Esophagus squamous epithelium (tissue), 5 donors: Measurements from ENCODE around the gene ZNF346. TPM values are rescaled to one million over a fixed set of nuclear protein-coding genes. Genes with fewer than 3 reads are reported as not detected.

Source experiments
- DNase-seq: peaks from one replicate; lab custom pipeline; 2025; lab: John Stamatoyannopoulos, UW
- H3K27ac ChIP-seq, 4 donors: fragments of 200-600 bp; sonication (generic); one replicate each; pipeline ENCODE4 v1.5.1; 2016 to 2019; ENCODE audit warnings: mild to moderate bottlenecking in 1 of 4
- H3K27me3 ChIP-seq, 4 donors: fragments of 200-600 bp; sonication (generic); 1 replicate in 3 of 4; 2 replicates in 1 of 4; pipeline versions ENCODE4 v1.5.1 to v1.6.0; 2017 to 2021; ENCODE audit warnings: antibody characterized with exemption in 1 of 4
- H3K36me3 ChIP-seq, 3 donors: fragments of 200-600 bp; sonication (generic); one replicate each; pipeline ENCODE4 v1.5.1; 2016 to 2019
- H3K4me1 ChIP-seq, 3 donors: fragments of 200-600 bp; sonication (generic); one replicate each; pipeline ENCODE4 v1.5.1; 2017 to 2019
- H3K4me3 ChIP-seq, 4 donors: fragments of 200-600 bp; sonication (generic); 1 replicate in 3 of 4; 2 replicates in 1 of 4; pipeline ENCODE4 v1.5.1; 2016 to 2019; ENCODE audit warnings: mild to moderate bottlenecking in 2 of 4, moderate library complexity in 1 of 4
- H3K9me3 ChIP-seq, 3 donors: fragments of 200-600 bp; sonication (generic); one replicate each; pipeline ENCODE4 v1.5.1; 2016 to 2019
- POLR2A ChIP-seq, 4 donors: fragments of 450-650 bp; IDR thresholded peaks; one replicate each; pipeline ENCODE4 v1.6.1; 2017; ENCODE audit warnings: antibody characterized with exemption in 4 of 4, mild to moderate bottlenecking in 4 of 4, moderate library complexity in 3 of 4
- WGBS, 2 donors: methylation state at CpG; one replicate each; pipeline ENCODE4 v1.1.5; 2018; 5-methylcytosine and 5-hydroxymethylcytosine counted together
- intact Hi-C: fragments of 100-400 bp; cut with DNase I; formaldehyde crosslinking; loops from one replicate; pipeline ENCODE4 v1.15.0; 2022
- total RNA-seq, 4 donors: library from RNA; depleted of rRNA; stranded (reverse); fragments of >200 nt; gene quantifications; one replicate each; pipeline ENCODE4 v1.1.0, GENCODE V29; 2016
- TF ChIP-seq, protein P1 (sequence below), 6 experiments: fragments of 450-650 bp in 4 of 6; fragments of 200-600 bp in 2 of 6; sonication (generic) in 2 of 6; IDR thresholded peaks; one replicate each; pipeline ENCODE4 v1.5.1; 2016 to 2019; ENCODE audit warnings: antibody characterized with exemption in 6 of 6, mild to moderate bottlenecking in 4 of 6, moderate library complexity in 4 of 6
- donor health status: DM: yes; HTN: yes; CAD: no.

The ZNF346 gene
- total RNA-seq, 4 donors from 2014 or later = 11.4 to 17.0 (median 13.3) TPM

DNA sequence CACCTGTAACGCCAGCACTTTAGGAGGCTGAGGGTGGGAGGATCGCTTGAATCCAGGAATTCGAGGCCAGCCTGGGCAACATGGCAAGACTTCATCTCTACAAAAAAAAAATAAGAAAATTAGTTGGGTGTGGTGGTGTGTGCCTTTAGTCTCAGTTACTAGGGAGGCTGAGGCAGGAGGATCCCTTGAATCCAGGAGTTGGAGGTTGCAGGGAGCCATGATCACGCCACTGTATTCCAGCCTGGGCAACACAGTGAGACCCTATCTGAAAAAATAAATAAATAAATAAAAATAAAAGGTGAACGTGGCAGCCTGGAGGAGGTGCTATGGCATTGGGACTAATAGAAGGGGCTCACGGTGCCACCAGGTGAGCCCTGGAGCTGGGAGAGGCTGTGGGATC is 71.3 kb downstream of the ZNF346 start:
- H3K9me3 ChIP-seq = no peaks in the 10 kb centered on the region
- H3K36me3 ChIP-seq = no peaks in the 10 kb centered on the region
- peak overlapping the region in 1 of 4 donors; percentile 4 for H3K27ac ChIP-seq
- H3K4me1 ChIP-seq = peaks cover 0 to 41% (median 9%) of the 10 kb centered on the region in 3 donors
- intact Hi-C loops = no loop called here
- H3K4me3 ChIP-seq = no peak overlapping the region
- DNase-seq = no peak
- TF ChIP-seq, protein P1, sequence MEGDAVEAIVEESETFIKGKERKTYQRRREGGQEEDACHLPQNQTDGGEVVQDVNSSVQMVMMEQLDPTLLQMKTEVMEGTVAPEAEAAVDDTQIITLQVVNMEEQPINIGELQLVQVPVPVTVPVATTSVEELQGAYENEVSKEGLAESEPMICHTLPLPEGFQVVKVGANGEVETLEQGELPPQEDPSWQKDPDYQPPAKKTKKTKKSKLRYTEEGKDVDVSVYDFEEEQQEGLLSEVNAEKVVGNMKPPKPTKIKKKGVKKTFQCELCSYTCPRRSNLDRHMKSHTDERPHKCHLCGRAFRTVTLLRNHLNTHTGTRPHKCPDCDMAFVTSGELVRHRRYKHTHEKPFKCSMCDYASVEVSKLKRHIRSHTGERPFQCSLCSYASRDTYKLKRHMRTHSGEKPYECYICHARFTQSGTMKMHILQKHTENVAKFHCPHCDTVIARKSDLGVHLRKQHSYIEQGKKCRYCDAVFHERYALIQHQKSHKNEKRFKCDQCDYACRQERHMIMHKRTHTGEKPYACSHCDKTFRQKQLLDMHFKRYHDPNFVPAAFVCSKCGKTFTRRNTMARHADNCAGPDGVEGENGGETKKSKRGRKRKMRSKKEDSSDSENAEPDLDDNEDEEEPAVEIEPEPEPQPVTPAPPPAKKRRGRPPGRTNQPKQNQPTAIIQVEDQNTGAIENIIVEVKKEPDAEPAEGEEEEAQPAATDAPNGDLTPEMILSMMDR (IDR thresholded peaks at IDR 0.05) = no peak
- no peaks in the 10 kb centered on the region for H3K27me3 ChIP-seq
- WGBS, 2 donors = 97 to 99% methylated on average over 6 of the region's 6 CpGs

DNA sequence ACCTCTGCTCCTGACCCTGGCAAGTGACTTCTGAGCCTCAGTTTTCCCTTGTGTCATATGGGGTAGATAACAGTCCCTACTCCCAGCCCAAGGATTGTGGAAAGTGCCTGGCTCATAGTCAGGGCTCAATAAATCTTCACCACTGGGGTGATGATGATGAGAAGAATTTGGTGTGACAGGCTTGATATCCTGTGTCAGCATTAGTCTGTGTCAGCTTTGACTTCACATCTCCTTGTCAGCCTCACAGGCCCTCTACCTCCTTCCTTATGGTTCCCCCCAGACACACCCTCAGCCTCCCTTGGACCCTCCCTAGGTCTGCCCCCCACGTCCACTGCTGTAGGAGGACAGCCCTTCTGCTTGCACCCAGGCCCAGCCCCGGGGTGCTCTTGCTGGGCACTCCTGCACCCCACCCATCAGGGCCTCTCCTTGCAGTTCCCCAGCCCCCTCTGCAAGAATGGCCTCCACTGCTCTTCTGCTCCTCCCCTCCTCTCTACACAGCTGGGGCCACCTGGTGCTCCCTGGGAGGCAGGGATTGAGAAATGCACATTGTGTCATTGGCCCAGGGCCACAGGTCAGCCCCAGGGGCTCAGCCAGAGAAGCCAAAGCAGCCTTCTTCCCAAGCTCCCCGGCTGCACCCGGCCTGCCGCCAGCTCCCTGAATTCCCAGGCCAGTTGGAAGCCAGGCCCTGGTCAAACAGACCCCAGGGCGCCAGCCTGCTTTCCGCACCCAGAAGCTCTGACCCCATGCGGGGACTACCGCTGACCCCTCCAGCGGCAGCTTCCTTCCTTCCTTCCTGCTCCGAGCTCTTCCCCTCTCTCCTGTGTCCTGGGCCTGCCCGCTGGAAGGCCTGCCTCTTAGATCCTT is 72.0 kb downstream of the ZNF346 start:
- intact Hi-C loops = no loop called here
- 53 to 72% methylated on average over 11 to 12 of the region's 12 CpGs for WGBS, 2 donors
- no peak overlapping the region for H3K4me3 ChIP-seq
- H3K27me3 ChIP-seq = peaks cover 0 to 4% (median 0%) of the 10 kb centered on the region in 4 donors
- H3K4me1 ChIP-seq = peaks cover 0 to 41% (median 9%) of the 10 kb centered on the region in 3 donors
- no peak for DNase-seq
- TF ChIP-seq, protein P1 (IDR thresholded peaks at IDR 0.05) = no peak
- no peak for TF ChIP-seq POLR2A (IDR thresholded peaks at IDR 0.05)
- peak overlapping the region in 2 of 4 donors; percentile 25 to 28 for H3K27ac ChIP-seq
- H3K9me3 ChIP-seq = no peaks in the 10 kb centered on the region
- H3K36me3 ChIP-seq = no peaks in the 10 kb centered on the region

- DNase-seq = no peak
- no peaks in the 10 kb centered on the region for H3K36me3 ChIP-seq
- H3K27me3 ChIP-seq = peaks cover 0 to 9% (median 0%) of the 10 kb centered on the region in 4 donors
- H3K4me1 ChIP-seq = peaks cover 0 to 34% (median 9%) of the 10 kb centered on the region in 3 donors
- WGBS, 2 donors = 69 to 87% methylated on average over 9 to 18 of the region's 28 CpGs
- no peak overlapping the region for H3K4me3 ChIP-seq
- intact Hi-C loops = no loop called here
- TF ChIP-seq, protein P1 (IDR thresholded peaks at IDR 0.05) = no peak
- TF ChIP-seq POLR2A (IDR thresholded peaks at IDR 0.05) = no peak
- H3K9me3 ChIP-seq = no peaks in the 10 kb centered on the region
- H3K27ac ChIP-seq = peak overlapping the region in 2 of 4 donors; percentile 25 to 28
Measured at GRCh38 chr5:177095088-177095669, 72.7 kb downstream of the ZNF346 start.

DNA sequence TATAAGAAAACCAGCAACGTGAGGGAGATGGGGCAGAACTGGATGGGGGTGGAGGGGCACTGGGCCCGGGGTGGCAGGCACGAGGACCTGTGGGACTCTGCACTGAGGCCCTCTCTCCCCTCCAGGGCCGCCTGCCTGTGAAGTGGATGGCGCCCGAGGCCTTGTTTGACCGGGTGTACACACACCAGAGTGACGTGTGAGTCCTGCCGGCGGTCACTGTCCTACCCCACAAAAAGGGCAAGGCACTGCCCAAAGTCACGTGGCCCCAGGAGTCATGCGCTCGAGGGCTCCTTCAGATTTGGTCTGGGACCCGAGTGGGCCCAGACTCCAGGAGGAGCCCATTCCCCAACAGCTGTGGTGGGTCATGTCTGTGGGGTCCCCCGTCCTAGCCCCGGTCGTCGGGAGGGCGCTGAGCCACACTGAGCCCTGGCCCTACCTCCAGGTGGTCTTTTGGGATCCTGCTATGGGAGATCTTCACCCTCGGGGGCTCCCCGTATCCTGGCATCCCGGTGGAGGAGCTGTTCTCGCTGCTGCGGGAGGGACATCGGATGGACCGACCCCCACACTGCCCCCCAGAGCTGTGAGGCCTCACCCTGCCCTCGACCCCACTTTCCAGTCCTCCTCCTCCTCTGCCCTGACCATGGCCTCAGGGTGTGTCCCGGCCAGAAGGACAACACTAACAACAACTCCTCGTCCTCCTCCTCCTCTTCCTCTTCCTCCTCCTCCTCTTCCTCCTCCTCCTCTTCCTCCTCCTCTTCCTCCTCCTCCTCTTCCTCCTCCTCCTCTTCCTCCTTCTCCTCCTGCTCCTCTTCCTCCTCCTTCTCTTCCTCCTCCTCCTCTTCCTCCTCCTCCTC is 73.9 kb downstream of the ZNF346 start:
- 71 to 85% methylated on average over 11 to 12 of the region's 29 CpGs for WGBS, 2 donors
- H3K27me3 ChIP-seq = peaks cover 0 to 16% (median 0%) of the 10 kb centered on the region in 4 donors
- no peaks in the 10 kb centered on the region for H3K9me3 ChIP-seq
- DNase-seq = no peak
- H3K4me1 ChIP-seq = peaks cover 0 to 31% (median 9%) of the 10 kb centered on the region in 3 donors
- no peaks in the 10 kb centered on the region for H3K36me3 ChIP-seq
- no peak overlapping the region for H3K27ac ChIP-seq
- TF ChIP-seq POLR2A (IDR thresholded peaks at IDR 0.05) = no peak
- TF ChIP-seq, protein P1 (IDR thresholded peaks at IDR 0.05) = no peak
- intact Hi-C loops = no loop called here
- H3K4me3 ChIP-seq = no peak overlapping the region
